Stimulated activated CD8-positive, alpha-beta memory T cell treated with anti-CD3 and anti-CD28 coated beads, Interleukin-4, amount 100 ng/mL, for 24 hours (primary cell): ENCODE data around the gene RAI14.

Experiments
- DNase-seq: peaks from one replicate; pipeline ENCODE4 v3.0.0-alpha.2; 2020; ENCODE audit warnings: low read depth

RAI14 gene

DNA sequence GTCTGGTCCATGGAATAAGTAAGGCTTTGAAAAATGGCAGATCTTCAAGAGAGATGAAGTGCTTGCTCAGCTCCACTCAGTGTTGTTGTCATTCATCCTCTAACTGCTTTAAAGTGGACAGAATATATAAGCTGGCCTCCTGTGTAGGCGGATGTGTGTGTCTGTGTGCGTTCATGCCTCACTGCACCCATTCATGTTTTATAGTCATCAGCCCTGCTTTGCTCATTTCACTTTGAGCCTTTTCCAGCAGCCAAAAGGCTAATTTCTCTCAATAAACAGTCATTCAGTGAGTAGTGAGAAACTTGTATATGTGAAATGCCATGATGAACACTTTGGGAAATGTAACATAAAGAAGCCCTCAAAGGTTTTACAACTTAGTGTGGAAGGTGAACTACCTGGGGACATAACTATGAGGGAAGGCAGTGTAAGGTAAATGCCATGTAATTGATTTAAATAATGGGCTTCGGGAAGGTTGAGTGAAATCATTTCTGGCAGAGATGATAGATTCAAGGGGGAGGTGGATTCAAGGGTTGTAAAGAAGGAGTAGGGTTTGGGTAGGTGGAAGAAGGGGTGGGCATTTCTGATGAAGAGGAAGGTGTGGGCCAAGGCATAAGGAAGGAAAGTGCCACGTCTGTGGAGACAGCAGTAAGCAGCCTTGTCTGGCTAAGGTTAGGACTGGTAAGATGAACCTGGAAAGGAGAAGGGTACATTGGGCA is 198.5 kb downstream of the RAI14 start:
- DNase-seq = no peak

DNA sequence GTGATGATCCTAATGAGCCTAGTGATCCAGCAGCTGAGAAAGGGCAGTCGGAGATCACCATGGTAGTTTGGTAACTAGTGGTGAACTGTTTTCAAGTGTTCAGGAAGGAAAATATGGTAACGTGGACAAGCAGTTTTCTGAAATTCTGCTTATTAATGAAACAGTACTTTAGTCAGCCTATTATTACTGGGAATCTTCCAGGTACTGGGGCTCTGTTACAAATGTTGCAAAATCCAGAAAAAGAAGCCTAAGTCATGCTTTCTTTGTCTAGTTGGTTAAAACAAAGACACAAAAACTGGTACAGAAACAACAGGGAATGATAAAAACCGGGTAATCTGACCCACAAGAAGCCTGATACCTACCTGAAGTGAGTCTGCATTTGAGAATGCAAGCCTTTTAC is 201.0 kb downstream of the RAI14 start:
- no peak for DNase-seq

DNA sequence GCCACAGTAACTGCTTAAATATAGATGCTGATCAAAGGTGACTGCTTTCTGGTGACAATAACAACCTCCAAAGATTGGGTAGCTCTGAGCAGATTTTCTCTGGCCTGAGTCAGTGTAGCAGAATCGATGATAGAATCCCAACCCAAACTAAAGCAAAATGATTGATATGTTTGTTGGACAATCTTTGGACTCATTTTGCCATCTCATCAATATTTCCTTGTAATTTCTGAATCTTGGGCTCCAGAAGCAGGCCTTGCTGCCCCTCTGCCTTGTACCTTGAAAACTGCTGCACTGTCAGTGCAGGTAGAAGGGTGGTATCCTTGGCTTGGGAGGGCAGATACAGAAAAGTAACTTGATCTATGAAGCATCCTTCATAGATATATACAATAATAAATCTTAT is 201.8 kb downstream of the RAI14 start:
- DNase-seq = no peak

DNA sequence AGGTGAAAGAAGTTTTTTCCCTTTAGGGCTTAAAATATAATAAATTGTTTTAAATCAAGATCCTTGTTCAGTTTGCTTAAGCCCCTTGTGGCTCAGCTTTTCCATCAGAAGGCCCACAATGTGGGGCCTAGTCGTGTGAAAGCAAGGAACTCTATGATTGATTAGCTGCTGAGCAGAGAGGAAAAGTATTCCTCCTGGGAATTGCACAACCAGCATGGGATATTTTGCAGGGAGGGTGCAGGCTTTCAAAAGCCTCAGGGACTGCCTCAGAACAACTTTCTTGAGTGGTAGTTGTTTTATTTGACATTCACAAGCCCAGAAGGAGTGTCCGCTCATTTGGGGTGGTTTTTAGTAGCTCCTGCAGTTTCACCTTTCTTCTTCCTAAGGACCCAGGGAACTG is 202.7 kb downstream of the RAI14 start:
- no peak for DNase-seq

DNA sequence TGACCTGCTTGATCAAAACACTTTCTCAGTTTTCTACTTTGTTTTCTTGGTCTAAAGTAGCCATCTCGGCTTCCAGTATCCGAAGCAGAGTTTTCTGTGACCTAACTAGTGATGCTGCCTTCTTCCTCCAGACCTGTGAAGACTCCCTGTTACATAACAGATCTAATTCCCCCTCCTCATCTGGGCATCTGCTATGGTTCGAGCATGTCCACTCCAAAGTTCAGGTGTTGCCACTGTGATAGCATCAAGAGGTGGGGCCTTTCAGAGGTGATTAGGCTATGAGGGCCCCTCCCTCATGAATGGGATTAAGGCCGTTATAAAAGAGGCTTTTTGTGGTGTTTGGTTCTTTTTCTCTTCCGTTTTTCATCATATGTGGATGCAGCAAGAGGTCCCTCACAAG is 203.1 kb downstream of the RAI14 start:
- DNase-seq = no peak

DNA sequence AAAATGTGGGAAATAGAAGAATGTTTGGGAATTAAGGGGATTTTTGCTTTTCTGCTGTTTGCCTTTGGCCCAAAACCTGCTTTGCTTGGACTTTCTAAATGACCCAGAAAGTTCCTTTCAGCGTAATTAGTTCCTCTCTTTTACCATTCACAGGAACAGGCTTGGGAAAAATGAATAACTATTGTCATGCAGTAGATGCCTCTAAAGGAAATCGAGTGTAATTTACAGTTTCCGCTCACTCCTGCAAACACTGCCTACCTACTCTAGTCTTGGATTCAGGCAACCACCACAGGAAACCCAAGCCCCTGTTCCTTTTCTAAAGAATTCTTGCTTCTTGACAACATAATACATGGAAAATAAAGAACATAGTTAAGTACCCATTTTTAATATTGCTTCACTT is 207.8 kb downstream of the RAI14 start:
- DNase-seq = no peak

DNA sequence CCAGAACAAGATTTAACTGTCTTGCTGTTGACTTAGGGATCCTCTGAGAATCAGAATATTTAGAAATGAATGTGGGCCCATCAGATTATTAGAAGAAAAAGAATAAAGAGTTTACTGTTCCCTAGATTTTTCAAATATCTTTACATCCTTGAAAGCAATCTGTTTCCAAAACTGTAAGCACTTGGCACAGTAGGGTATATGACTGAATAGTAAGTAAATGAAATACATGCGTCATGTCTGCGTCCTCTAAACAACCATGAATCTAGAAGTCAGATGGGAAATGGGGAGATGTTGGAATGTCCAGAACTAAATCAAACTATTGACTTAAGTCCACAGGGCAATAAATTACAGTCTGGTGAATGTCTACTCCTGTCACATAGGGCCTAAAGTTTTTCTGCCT is 209.0 kb downstream of the RAI14 start:
- DNase-seq = no peak

DNA sequence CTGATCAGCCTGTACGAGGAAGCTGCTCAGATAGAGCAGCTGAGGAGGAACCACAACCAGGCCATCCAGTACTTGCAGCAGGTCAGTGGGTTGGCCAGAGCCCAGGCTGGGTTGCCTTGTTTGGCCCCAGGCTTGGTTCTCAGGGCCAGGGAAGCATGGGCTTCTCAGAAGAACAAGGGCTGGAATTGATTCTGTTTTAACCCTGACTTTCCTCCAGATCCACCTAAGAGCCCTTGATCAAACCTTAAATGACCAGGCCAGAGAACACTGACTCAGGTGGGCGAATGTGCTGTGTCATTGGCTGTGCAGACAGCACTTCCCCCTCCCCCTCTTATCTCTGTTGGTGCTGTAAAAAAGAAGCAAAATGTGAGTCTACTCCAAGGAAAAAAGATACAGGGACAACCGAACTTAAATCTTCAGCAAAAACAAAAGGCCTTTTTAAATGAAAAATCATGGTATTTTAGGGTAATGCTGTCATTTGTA is 210.9 kb downstream of the RAI14 start:
- no peak for DNase-seq

DNA sequence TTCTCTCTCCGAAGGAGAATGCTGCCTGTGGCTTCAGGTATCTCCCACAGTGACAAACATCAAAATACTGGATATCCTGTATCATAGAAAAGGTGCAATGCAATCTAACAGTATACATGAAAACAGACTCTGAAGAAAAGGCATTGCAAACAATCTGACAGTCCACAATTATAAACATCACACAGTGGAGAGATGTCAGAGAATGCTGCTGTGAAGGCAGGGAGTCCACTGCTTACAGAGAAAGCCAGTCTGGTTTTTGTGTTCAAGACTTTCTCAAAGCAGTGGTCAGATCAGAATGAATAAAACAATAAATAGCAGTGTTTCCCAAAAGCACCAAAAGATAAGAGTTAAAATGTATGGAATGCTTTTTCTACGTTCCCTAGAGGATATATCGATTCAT is 211.5 kb downstream of the RAI14 start:
- no peak for DNase-seq

DNA sequence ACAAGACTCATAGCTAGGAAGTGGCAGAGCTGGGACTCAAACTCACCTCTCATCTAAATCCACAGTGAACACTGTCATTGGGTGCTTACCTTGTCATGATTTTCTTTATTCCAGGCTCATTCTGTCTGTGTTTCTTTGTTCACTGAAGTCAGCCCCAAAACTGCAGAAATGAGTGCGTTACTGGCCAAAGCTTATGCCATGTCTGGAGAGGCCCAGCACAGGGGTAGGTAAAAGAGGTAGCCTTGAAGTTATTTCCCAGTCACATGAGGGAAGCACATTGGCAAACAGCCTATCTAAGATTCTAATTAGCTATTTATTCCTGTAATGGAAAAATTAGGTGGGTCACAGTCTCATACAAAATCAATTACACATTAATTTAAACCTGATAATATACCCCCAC is 212.7 kb downstream of the RAI14 start:
- no peak for DNase-seq

DNA sequence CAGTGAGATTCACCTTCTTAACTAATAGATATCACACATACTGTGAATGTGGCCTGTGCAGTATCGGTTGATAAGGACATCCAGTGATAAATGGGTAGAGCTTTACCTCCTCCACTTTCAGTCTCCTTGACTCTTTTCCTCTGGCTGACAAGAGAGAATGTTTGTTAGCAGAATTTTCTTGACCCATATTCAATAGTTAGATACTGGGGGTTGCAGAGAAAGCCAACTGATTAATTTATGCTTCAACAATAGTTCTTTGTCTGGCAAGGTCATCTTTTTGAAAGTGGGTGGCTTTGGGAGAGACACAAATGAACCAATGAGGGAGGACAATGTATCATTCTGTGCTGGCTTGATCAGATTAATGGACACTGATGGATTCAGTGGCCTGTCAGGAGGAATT is 213.1 kb downstream of the RAI14 start:
- DNase-seq = no peak

DNA sequence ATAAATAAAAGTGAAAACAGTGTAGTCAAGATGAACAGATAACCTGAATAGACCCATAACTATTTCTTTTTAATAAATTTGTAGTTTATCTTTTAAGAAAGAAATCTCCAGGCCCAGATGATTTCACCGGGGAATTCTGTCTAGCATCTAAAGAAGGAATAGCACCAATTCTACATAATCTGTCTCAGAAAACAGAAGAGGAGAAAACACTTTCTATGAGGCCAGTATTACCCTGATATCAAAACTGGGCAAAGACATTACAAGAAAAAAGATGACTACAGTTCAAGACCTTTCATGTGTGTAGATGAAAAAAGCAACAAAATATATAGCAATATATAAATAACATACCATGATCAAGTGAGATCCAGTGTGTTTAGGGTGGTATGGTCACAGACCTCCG is 214.3 kb downstream of the RAI14 start:
- no peak for DNase-seq

DNA sequence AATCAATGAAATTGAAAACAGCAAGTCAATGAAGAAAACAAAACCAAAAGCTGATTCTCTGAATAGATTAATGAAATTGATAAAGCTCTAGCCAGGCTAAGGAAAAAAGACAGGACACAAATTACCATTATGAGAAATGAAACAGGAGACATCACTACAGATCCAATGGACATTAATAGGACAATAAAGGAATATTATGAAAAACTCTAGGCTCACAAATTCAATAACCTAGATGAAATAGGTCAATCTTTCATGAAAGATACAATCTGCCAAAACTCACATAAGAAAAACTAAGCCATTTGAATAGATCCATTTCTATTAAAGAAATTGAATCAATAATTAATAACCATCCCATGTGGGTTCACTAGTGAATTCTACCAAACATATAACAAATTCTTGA is 220.1 kb downstream of the RAI14 start:
- DNase-seq = no peak

DNA sequence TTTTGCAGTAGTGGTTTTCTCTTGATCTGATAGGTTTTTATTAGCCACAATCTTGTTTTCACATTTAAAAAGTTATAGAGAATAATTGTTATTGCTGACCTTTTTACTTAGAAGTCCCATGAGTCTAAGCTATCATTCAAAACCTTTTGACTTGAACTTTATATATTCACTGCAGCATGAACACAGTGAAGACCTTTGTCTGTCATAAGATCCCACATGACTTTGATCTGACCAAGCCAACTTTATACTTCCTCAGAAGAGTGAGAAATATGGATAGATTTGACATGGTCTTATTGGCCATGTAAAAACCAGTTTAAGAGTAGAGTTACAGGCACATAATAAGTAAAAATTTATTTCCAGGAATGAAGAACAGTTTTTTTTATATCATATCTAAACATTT is 225.1 kb downstream of the RAI14 start:
- DNase-seq = no peak
